K562 (cell line): ENCODE measurements around the gene TENT4A. TPM values are rescaled to one million over a fixed set of nuclear protein-coding genes. Genes with fewer than 3 reads are reported as not detected.

Experiments used
- CCNT2 ChIP-seq: IDR thresholded peaks from 2 replicates; pipeline ENCODE4 v1.6.1; 2011; ENCODE audit warnings: borderline replicate concordance, low read depth, mild to moderate bottlenecking, moderate library complexity, mixed read lengths, low read length; ENCODE audit not compliant: insufficient read length; ENCODE audit errors: extremely low read depth
- NR2C1 ChIP-seq, 2 experiments: fragments of 450-650 bp; IDR thresholded peaks; 2 replicates each; pipeline ENCODE4 v1.6.1; 2017; ENCODE audit warnings: mild to moderate bottlenecking in 2 of 2, antibody characterized with exemption in 1 of 2, inconsistent platforms in 1 of 2, missing compliant biosample characterization in 1 of 2, missing genetic modification characterization in 1 of 2
- TEAD4 ChIP-seq, 2 experiments: sonication (generic) in 1 of 2; formaldehyde crosslinking in 1 of 2; IDR thresholded peaks; 2 replicates each; pipeline versions ENCODE4 v1.6.1 to v1.8.0; 2012 to 2022; ENCODE audit warnings: borderline replicate concordance in 1 of 2, inconsistent platforms in 1 of 2, low read length in 1 of 2, mild to moderate bottlenecking in 1 of 2, missing genetic modification reagents in 1 of 2
- ZBTB40 ChIP-seq, 2 experiments: fragments of 450-650 bp in 1 of 2; sonication (generic) in 1 of 2; formaldehyde crosslinking in 1 of 2; IDR thresholded peaks; 2 replicates each; pipeline versions ENCODE4 v1.7.1 to v1.9.0; 2016 to 2022; ENCODE audit warnings: inconsistent platforms in 1 of 2, mild to moderate bottlenecking in 1 of 2, missing genetic modification reagents in 1 of 2
- polyA plus RNA-seq, 8 experiments: library from polyadenylated mRNA; depleted of rRNA in 4 of 8; stranded (reverse) in 5 of 8; unstranded in 3 of 8; fragments of >200 nt; fragmentation: Nextera tagmentation in 2 of 8; fragmentation: Illumina TruSeq in 1 of 8; extraction: Ambion mirVana in 2 of 8; extraction: Trizol in 1 of 8; gene quantifications; 2 replicates each; pipeline versions ENCODE4 v1.2.1 to v1.2.3, GENCODE V29; 2011 to 2014; ENCODE audit warnings: inconsistent platforms in 1 of 8, missing spikeins in 1 of 8
- total RNA-seq, 7 experiments: library from RNA; depleted of rRNA in 6 of 7; stranded (reverse); fragments of >200 nt in 6 of 7; fragmentation: Illumina TruSeq in 2 of 7; extraction: Trizol in 2 of 7; gene quantifications; 2 replicates each; pipeline versions ENCODE4 v1.2.1 to v1.2.3, GENCODE V29; 2011 to 2021; ENCODE audit warnings: low replicate concordance in 1 of 7

TENT4A gene
- total and polyA plus RNA-seq, 9 of the 15 experiments (the other 6 are each of a cell fraction or from before 2014, with no cell fraction given) = 1.3 to 27.3 (median 13.0) TPM

- TF ChIP-seq ZBTB40 (IDR thresholded peaks at IDR 0.05) = peak; percentile 76
- TF ChIP-seq ZBTB40 (CRISPR knock-in tag; IDR thresholded peaks at IDR 0.05) = no peak
- peak; percentile 92 for TF ChIP-seq NR2C1 (IDR thresholded peaks at IDR 0.05)
- TF ChIP-seq NR2C1 (tag; IDR thresholded peaks at IDR 0.05) = peak; percentile 93
- TF ChIP-seq TEAD4 (IDR thresholded peaks at IDR 0.05; ENCODE audit: low read length) = peak; percentile 13; the same call in 1 of the 2 replicates
- TF ChIP-seq TEAD4 (CRISPR knock-in tag; IDR thresholded peaks at IDR 0.05; ENCODE audit: borderline replicate concordance) = no peak
- TF ChIP-seq CCNT2 = no peak
Observed at GRCh38 chr5:6686915-6687409, 26.3 kb upstream of the TENT4A start (continued).
